MM.1S (cell line): ENCODE measurements around the gene PIEZO1.
A peak's percentile ranks its signal among the peaks of the same experiment; 100 is the strongest.

Experiments
- DNase-seq: peaks from one replicate; pipeline ENCODE4 v3.0.0-alpha.2; 2015
- H2AFZ ChIP-seq: fragments of 300-600 bp; sonication (generic); 2 replicates; pipeline ENCODE4 v1.6.0; 2016; ENCODE audit warnings: antibody characterized with exemption, low read length
- H3F3A ChIP-seq: fragments of 300-600 bp; sonication (generic); 2 replicates; pipeline ENCODE4 v1.6.1; 2016; ENCODE audit warnings: mild to moderate bottlenecking, antibody characterized with exemption, low read length, moderate library complexity, mixed read lengths; ENCODE audit not compliant: insufficient read depth
- H3K27ac ChIP-seq: fragments of 300-600 bp; sonication (generic); 2 replicates; pipeline ENCODE4 v1.5.1; 2016; ENCODE audit warnings: mild to moderate bottlenecking, low read length
- H3K27me3 ChIP-seq: fragments of 300-600 bp; sonication (generic); replicated peaks from 2 replicates; pipeline ENCODE4 v1.6.0; 2016; ENCODE audit warnings: low read length; ENCODE audit not compliant: insufficient read depth
- H3K36me3 ChIP-seq: fragments of 300-600 bp; sonication (generic); replicated peaks from 2 replicates; pipeline ENCODE4 v1.6.1; 2016; ENCODE audit warnings: mild to moderate bottlenecking, low read length, mixed read lengths; ENCODE audit not compliant: insufficient read depth
- H3K4me1 ChIP-seq: fragments of 300-600 bp; sonication (generic); 2 replicates; pipeline ENCODE4 v1.6.1; 2016; ENCODE audit warnings: low read length, mixed read lengths
- H3K4me2 ChIP-seq: fragments of 300-600 bp; sonication (generic); 2 replicates; pipeline ENCODE4 v1.6.0; 2016; ENCODE audit warnings: low read depth, low read length
- H3K4me3 ChIP-seq: fragments of 300-600 bp; sonication (generic); 2 replicates; pipeline ENCODE4 v1.5.1; 2016; ENCODE audit warnings: low read length, mixed read lengths
- H3K79me2 ChIP-seq: fragments of 300-600 bp; sonication (generic); 2 replicates; pipeline ENCODE4 v1.6.1; 2016; ENCODE audit warnings: mixed run types, low read length, mixed read lengths
- H3K9ac ChIP-seq: fragments of 300-600 bp; sonication (generic); 2 replicates; pipeline ENCODE4 v1.6.1; 2016; ENCODE audit warnings: low read length, mixed read lengths
- H3K9me2 ChIP-seq: fragments of 300-600 bp; sonication (generic); replicated peaks from 2 replicates; pipeline ENCODE4 v1.6.1; 2016; ENCODE audit warnings: mild to moderate bottlenecking, low read length, mixed read lengths; ENCODE audit not compliant: insufficient read depth
- H3K9me3 ChIP-seq: fragments of 300-600 bp; sonication (generic); replicated peaks from 2 replicates; pipeline ENCODE4 v1.6.1; 2016; ENCODE audit warnings: mild to moderate bottlenecking, low read length, mixed read lengths; ENCODE audit not compliant: insufficient read depth
- H4K20me1 ChIP-seq: fragments of 300-600 bp; sonication (generic); 2 replicates; pipeline ENCODE4 v1.6.1; 2016; ENCODE audit warnings: mild to moderate bottlenecking, low read length, moderate library complexity, mixed read lengths; ENCODE audit not compliant: insufficient read depth
- CTCF ChIP-seq: fragments of 300-600 bp; sonication (generic); IDR thresholded peaks from 2 replicates; pipeline ENCODE4 v1.5.1; 2016; ENCODE audit warnings: antibody characterized with exemption, low read length, mixed read lengths
- EZH2 ChIP-seq: fragments of 300-600 bp; sonication (generic); optimal IDR thresholded peaks from 2 replicates; pipeline ENCODE3; 2017; ENCODE audit warnings: low read depth, mild to moderate bottlenecking, antibody characterized with exemption, low read length, mixed read lengths
- EZH2phosphoT487 ChIP-seq: fragments of 300-600 bp; sonication (generic); IDR thresholded peaks from 2 replicates; pipeline ENCODE4 v1.6.1; 2018; ENCODE audit warnings: antibody characterized with exemption, low read length

PIEZO1 gene

GRCh38 chr16:88813269-88814143 is 28.5 kb upstream of the PIEZO1 start:
- H3K79me2 ChIP-seq, result peaks cover 23% of the 10 kb centered on the region
- H4K20me1 ChIP-seq, result no peaks in the 10 kb centered on the region
- no peak overlapping the region for H3K9ac ChIP-seq
- no peak overlapping the region for H3K4me3 ChIP-seq
- no peak overlapping the region for H3K4me2 ChIP-seq
- 0 out of 2 replicates have a peak, but pooled peaks cover 4% of the 10 kb centered on the region for H3K27me3 ChIP-seq
- no peak for TF ChIP-seq CTCF
- TF ChIP-seq EZH2, result no peak
- TF ChIP-seq EZH2phosphoT487, result no peak
- H3F3A ChIP-seq, result peaks cover 10% of the 10 kb centered on the region; the same call in 1 of the 2 replicates
- H3K36me3 ChIP-seq, result no peaks in the 10 kb centered on the region
- H3K9me2 ChIP-seq, result no peaks in the 10 kb centered on the region
- H3K27ac ChIP-seq, result no peak overlapping the region
- H3K9me3 ChIP-seq, result no peaks in the 10 kb centered on the region
- H2AFZ ChIP-seq, result no peak overlapping the region
- DNase-seq, result no peak
- peaks cover 6% of the 10 kb centered on the region; the same call in 1 of the 2 replicates for H3K4me1 ChIP-seq

DNA sequence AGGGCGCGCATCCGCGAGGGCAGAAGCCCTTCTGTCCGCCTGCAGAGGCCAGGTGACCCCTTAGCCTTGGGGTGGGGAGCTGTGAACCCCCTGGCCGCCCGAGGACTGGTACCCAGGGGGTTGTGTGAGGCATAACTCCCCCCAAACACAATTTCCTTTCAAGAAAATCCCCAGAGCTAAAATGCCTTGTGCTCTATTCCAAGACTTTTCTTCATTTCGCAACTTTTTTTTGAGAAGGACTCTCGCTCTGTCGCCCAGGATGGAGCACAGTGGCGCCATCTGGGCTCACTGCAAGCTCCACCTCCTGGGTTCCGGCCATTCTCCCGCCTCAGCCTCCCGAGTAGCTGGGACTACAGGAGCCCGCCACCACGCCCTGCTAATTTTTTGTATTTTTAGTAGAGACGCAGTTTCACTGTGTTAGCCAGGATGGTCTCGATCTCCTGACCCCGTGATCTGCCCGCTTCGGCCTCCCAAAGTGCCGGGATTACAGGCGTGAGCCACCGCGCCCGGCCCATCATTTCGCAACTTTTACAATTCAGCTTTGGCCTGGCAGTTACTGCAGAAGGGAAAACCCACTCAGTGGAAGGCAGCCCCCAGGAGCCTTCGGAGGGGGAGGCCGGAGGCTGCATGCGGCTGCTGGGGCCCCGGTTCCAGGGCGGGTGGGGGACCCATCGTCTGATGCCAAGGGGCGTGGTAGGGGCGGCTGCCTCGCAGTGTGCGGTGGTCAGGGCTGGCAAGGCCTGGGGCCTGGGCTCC is 27.7 kb upstream of the PIEZO1 start:
- Histone ChIP-seq H2AFZ (no peak overlapping the region), H3K36me3 (no peaks in the 10 kb centered on the region), H4K20me1 (no peaks in the 10 kb centered on the region), H3K27ac (no peak overlapping the region; the same call in 1 of the 2 replicates), H3K79me2 (peaks cover 23% of the 10 kb centered on the region), H3K27me3 (0 out of 2 replicates have a peak, but pooled peaks cover 4% of the 10 kb centered on the region), H3K4me3 (0 out of 2 replicates have a peak overlapping the region, but pooled peaks have one; percentile 31), H3F3A (peaks cover 10% of the 10 kb centered on the region; the same call in 1 of the 2 replicates), H3K4me2 (peak overlapping the region; percentile 92; the same call in 1 of the 2 replicates), H3K9me2 (no peaks in the 10 kb centered on the region), H3K9me3 (no peaks in the 10 kb centered on the region), H3K4me1 (peaks cover 6% of the 10 kb centered on the region; the same call in 1 of the 2 replicates), H3K9ac (no peak overlapping the region)
- TF ChIP-seq EZH2phosphoT487, result no peak
- no peak for TF ChIP-seq EZH2
- no peak for TF ChIP-seq CTCF
- no peak for DNase-seq

DNA sequence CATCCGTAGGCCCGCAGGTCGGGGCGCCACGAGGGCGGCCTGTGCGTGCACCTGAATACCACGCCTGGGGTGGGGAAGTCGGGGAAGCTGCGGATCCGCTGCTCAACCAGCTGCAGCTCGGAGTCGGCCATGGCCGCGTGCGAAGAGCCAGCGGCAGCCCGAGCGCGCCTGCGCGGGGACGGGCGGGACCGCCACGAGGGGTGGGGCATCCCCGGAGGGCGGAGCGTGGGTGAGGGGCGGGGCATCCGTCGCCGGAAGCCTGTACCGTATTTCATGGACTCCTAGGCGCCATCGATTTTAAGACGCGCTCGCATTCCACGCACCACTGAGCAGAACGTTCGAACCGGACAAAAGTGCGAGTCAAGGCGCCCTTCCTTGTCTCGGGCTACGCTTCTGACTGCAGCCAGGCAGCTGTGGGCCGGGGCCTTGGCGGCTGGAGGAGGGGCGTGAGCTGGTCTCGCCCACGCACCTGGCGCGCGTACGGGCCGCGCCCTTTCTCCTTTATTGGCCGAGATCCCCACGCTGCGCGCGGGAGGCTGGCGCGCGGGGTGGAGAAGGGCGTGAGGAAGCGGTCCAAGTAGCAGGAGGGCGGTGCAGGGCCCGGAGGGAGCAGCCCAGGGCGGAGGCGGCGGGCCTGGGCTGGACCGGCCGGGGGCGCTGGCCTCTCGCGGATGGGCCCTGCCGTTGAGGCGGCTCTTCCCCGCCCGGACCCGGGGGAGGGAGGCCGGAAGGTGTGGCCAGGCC is 26.9 kb upstream of the PIEZO1 start, which contains the start of gene APRT:
TSS of gene APRT (minus strand) at position 160 of the 744 bp plus-strand sequence. CDS start at position 131, 29 bp downstream.
- Histone ChIP-seq H3K9me2 (no peaks in the 10 kb centered on the region), H4K20me1 (no peaks in the 10 kb centered on the region), H3K9ac (peak within 1 kb of the TSS; percentile 75), H3K9me3 (no peaks in the 10 kb centered on the region), H3K4me2 (peak within 1 kb of the TSS; percentile 92), H3K4me1 (peaks cover 6% of the 10 kb centered on the region; the same call in 1 of the 2 replicates), H3K27me3 (0 out of 2 replicates have a peak, but pooled peaks cover 4% of the 10 kb centered on the region), H2AFZ (peak within 1 kb of the TSS; percentile 51; the same call in 1 of the 2 replicates), H3F3A (peaks cover 10% of the 10 kb centered on the region; the same call in 1 of the 2 replicates), H3K36me3 (no peaks in the 10 kb centered on the region), H3K27ac (peak within 1 kb of the TSS; percentile 61; the same call in 1 of the 2 replicates), H3K4me3 (peak within 1 kb of the TSS; percentile 70), H3K79me2 (peaks cover 30% of the 10 kb centered on the region)
- TF ChIP-seq CTCF, result no peak
- no peak for TF ChIP-seq EZH2phosphoT487
- TF ChIP-seq EZH2, result no peak
- DNase-seq, result peak; percentile 74
